T-helper 1 cell treated with Interleukin-12 subunit alpha and Interleukin-12 subunit beta and Interleukin-4 antibody, amounts not matched to agents 30 μg/mL and 1 μg/mL, for 36 hours (primary cell): Measurements from ENCODE around the gene HEATR1.
A peak's percentile ranks its signal among the peaks of the same experiment; 100 is the strongest.

Experiments used
- H3K27ac Mint-ChIP-seq: one replicate; pipeline ENCODE4 v1.8.0; 2021; ENCODE audit warnings: mild to moderate bottlenecking, mixed read lengths
- H3K27me3 Mint-ChIP-seq: one replicate; pipeline ENCODE4 v1.8.0; 2021; ENCODE audit warnings: low read depth, mixed read lengths
- H3K36me3 Mint-ChIP-seq: one replicate; pipeline ENCODE4 v1.8.0; 2021; ENCODE audit warnings: low read depth, mixed read lengths
- H3K4me1 Mint-ChIP-seq: one replicate; pipeline ENCODE4 v1.8.0; 2021; ENCODE audit warnings: low read depth, mixed read lengths
- H3K4me3 Mint-ChIP-seq: one replicate; pipeline ENCODE4 v1.8.0; 2021; ENCODE audit warnings: mild to moderate bottlenecking, moderate library complexity, mixed read lengths
- H3K9me3 Mint-ChIP-seq: one replicate; pipeline ENCODE4 v1.8.0; 2021; ENCODE audit warnings: mixed read lengths

HEATR1 gene

GRCh38 chr1:236536540-236536939 lies 67.8 kb downstream of the HEATR1 start:
- H3K36me3 Mint-ChIP-seq: peaks cover 46% of the 10 kb centered on the region
- H3K9me3 Mint-ChIP-seq: no peaks in the 10 kb centered on the region
- H3K27ac Mint-ChIP-seq: no peak overlapping the region

GRCh38 chr1:236535662-236536161 lies 68.6 kb downstream of the HEATR1 start:
- no peak overlapping the region for H3K27ac Mint-ChIP-seq
- peaks cover 33% of the 10 kb centered on the region for H3K4me1 Mint-ChIP-seq
- H3K4me3 Mint-ChIP-seq: no peak overlapping the region
- no peaks in the 10 kb centered on the region for H3K9me3 Mint-ChIP-seq
- no peaks in the 10 kb centered on the region for H3K27me3 Mint-ChIP-seq
- H3K36me3 Mint-ChIP-seq: peaks cover 51% of the 10 kb centered on the region

More at GRCh38 chr1:236536540-236536939, 67.8 kb downstream of the HEATR1 start:
- Mint-ChIP-seq H3K4me3 (no peak overlapping the region), H3K4me1 (peaks cover 30% of the 10 kb centered on the region), H3K27me3 (no peaks in the 10 kb centered on the region)

DNA sequence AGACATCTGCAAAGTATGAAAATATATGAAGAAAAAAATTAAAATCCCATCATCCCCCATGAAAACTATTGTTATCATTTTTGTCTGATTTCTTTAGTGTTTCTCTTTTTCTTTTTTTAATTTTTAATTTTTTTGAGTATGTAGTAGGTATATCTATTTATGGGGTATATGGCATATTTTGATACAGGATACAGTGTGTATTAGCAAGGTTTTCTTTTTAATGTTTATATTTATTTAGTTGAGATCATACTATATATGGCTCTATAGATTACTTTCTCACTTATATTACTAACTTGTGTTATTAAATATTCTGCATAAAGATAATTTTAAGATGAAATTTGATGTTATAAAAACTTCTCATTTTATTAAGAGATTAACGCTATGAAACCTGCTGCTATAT lies 69.1 kb downstream of the HEATR1 start:
- no peaks in the 10 kb centered on the region for H3K27me3 Mint-ChIP-seq
- H3K4me3 Mint-ChIP-seq: no peak overlapping the region
- peaks cover 50% of the 10 kb centered on the region for H3K36me3 Mint-ChIP-seq
- no peaks in the 10 kb centered on the region for H3K9me3 Mint-ChIP-seq
- no peak overlapping the region for H3K27ac Mint-ChIP-seq
- H3K4me1 Mint-ChIP-seq: peaks cover 38% of the 10 kb centered on the region

- H3K9me3 Mint-ChIP-seq: no peaks in the 10 kb centered on the region
- H3K27me3 Mint-ChIP-seq: no peaks in the 10 kb centered on the region
- peaks cover 46% of the 10 kb centered on the region for H3K36me3 Mint-ChIP-seq
- H3K4me3 Mint-ChIP-seq: peak overlapping the region; percentile 42
- H3K4me1 Mint-ChIP-seq: peaks cover 39% of the 10 kb centered on the region
- H3K27ac Mint-ChIP-seq: peak overlapping the region; percentile 72
These were observed 70.1 kb downstream of the HEATR1 start for GRCh38 chr1:236534151-236534651.

- peaks cover 39% of the 10 kb centered on the region for H3K4me1 Mint-ChIP-seq
- no peaks in the 10 kb centered on the region for H3K9me3 Mint-ChIP-seq
- H3K27ac Mint-ChIP-seq: peak overlapping the region; percentile 56
- peaks cover 43% of the 10 kb centered on the region for H3K36me3 Mint-ChIP-seq
- no peak overlapping the region for H3K4me3 Mint-ChIP-seq
- H3K27me3 Mint-ChIP-seq: no peaks in the 10 kb centered on the region
These were observed 71.5 kb downstream of the HEATR1 start for GRCh38 chr1:236532850-236533249.

GRCh38 chr1:236530959-236531358 lies 73.4 kb downstream of the HEATR1 start:
- no peaks in the 10 kb centered on the region for H3K27me3 Mint-ChIP-seq
- no peak overlapping the region for H3K27ac Mint-ChIP-seq
- peaks cover 48% of the 10 kb centered on the region for H3K4me1 Mint-ChIP-seq
- no peaks in the 10 kb centered on the region for H3K9me3 Mint-ChIP-seq
- H3K36me3 Mint-ChIP-seq: peaks cover 46% of the 10 kb centered on the region
- H3K4me3 Mint-ChIP-seq: no peak overlapping the region

DNA sequence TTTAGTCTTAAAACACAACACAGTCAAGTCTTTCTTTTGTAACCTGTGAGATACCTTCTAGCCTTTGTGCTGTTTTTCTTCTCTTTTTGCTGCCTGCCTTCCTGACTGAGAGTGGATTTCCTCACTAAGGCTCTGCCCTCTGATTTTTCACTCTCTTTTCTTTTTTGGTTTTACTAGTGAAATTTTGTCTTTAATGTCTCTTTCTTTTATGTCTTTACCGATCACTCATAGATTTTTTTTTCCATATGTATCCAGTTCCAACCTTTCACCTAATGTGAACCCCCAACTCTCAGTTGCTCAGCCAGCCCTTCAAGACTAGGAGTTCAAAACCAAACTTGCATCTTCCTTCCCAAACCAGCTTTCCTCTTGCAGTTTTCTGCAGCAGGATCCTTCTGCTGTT lies 74.0 kb downstream of the HEATR1 start:
- Mint-ChIP-seq H3K4me1 (peaks cover 45% of the 10 kb centered on the region), H3K27ac (peak overlapping the region; percentile 2), H3K4me3 (no peak overlapping the region), H3K36me3 (peaks cover 43% of the 10 kb centered on the region), H3K27me3 (no peaks in the 10 kb centered on the region), H3K9me3 (no peaks in the 10 kb centered on the region)

- H3K4me3 Mint-ChIP-seq: no peak overlapping the region
- H3K4me1 Mint-ChIP-seq: peaks cover 37% of the 10 kb centered on the region
- no peak overlapping the region for H3K27ac Mint-ChIP-seq
- H3K27me3 Mint-ChIP-seq: no peaks in the 10 kb centered on the region
- H3K9me3 Mint-ChIP-seq: no peaks in the 10 kb centered on the region
- peaks cover 39% of the 10 kb centered on the region for H3K36me3 Mint-ChIP-seq
These were observed 78.2 kb downstream of the HEATR1 start for GRCh38 chr1:236526079-236526478.

DNA sequence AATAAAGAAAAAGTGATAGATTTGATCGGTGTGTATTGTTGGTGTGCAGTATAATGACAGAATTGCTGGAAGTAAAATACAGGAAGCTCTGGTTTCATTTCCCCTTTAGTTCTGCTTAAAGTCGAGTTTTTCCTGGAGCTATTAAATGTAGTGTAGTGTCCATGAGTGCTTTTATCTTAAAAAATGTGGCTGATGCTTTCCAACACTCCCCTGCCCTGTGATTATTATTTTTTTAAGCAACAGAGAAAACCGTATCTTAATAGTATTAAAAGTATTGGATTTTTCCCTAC lies 79.5 kb downstream of the HEATR1 start:
- Mint-ChIP-seq H3K27me3 (peaks cover 6% of the 10 kb centered on the region), H3K4me3 (peak overlapping the region; percentile 98), H3K27ac (peak overlapping the region; percentile 99), H3K36me3 (peaks cover 40% of the 10 kb centered on the region), H3K4me1 (peaks cover 32% of the 10 kb centered on the region), H3K9me3 (no peaks in the 10 kb centered on the region)

DNA sequence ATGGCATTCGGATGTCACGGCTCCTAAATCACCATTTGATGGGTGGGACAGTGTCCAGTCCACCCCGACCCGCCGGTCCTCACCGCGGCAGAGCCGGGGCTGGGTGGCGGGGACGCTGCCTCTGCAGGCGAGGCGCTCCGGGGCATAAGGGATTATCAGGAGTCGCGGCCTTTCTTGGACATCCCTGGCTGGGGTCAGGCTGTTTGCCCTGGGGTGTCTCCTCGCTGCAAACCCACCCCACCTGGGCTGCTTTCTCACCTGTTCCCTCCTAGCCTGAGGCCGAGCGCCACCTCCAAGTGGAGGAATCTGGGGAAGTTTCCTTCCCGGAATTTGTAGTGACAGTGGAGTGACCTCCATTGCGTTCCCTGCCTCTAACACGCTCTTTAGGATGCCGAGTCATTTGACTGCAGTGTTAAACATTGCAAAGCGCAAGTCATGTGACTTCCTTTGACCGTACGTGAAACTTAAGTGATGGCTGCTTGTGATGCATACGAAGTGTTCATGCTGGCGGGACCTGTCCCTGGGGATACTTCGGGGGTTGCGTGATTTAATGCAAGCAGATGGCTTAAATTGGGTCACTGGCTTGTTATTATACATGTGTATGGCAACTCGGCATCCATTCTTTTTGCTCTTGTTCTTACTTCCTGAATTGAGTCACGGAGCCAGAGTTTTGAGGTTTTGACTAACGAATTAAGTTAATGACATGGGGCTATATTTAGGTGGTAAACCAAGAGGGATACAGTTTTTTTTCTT lies 80.0 kb downstream of the HEATR1 start:
- no peaks in the 10 kb centered on the region for H3K9me3 Mint-ChIP-seq
- H3K4me1 Mint-ChIP-seq: peaks cover 32% of the 10 kb centered on the region

GRCh38 chr1:236523704-236524141 lies 80.6 kb downstream of the HEATR1 start, which contains the start of gene LGALS8:
Gene LGALS8 (plus strand): TSS chr1:236523982. CDS start chr1:236526071, 2,089 bp downstream.
- Mint-ChIP-seq H3K36me3 (peaks cover 36% of the 10 kb centered on the region), H3K4me1 (peaks cover 32% of the 10 kb centered on the region), H3K9me3 (no peaks in the 10 kb centered on the region), H3K4me3 (peak within 1 kb of the TSS; percentile 98), H3K27ac (peak within 1 kb of the TSS; percentile 99), H3K27me3 (peaks cover 8% of the 10 kb centered on the region)

More for the DNA sequence above, 80.0 kb downstream of the HEATR1 start:
- H3K27me3 Mint-ChIP-seq: peaks cover 8% of the 10 kb centered on the region
- peak overlapping the region; percentile 99 for H3K27ac Mint-ChIP-seq
- peaks cover 40% of the 10 kb centered on the region for H3K36me3 Mint-ChIP-seq
- H3K4me3 Mint-ChIP-seq: peak overlapping the region; percentile 98

- peaks cover 36% of the 10 kb centered on the region for H3K4me1 Mint-ChIP-seq
- no peaks in the 10 kb centered on the region for H3K9me3 Mint-ChIP-seq
- peaks cover 35% of the 10 kb centered on the region for H3K36me3 Mint-ChIP-seq
- peak overlapping the region; percentile 99 for H3K27ac Mint-ChIP-seq
- peak overlapping the region; percentile 98 for H3K4me3 Mint-ChIP-seq
- peaks cover 8% of the 10 kb centered on the region for H3K27me3 Mint-ChIP-seq
These were observed 81.2 kb downstream of the HEATR1 start for GRCh38 chr1:236522937-236523703.

DNA sequence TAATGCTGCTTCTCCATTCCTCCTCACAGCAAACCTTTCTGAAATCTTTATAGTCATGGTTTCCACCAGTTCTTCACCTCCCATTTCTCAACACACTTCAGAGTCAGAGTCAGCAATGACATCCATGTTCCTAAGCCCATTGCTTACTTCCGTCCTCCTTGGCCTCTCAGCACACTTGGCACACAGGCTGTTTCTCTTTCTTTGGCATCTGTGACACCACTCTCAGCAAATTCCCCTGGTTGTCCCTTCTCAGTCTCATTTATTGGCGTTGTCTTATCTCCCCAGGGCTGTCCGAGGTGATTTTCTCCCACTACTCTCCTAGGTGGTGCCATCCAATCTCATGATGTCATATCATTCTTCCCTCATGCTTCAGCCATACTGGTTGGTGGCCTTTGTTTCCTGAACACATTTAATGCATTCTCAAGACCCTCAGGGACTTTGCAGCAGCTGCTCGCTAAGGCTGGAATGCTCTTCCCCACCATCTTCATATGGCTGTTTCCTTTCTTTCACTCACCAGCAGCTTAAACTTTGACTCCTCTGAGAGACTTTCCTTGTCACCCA lies 83.8 kb downstream of the HEATR1 start:
- peaks cover 40% of the 10 kb centered on the region for H3K4me1 Mint-ChIP-seq
- no peaks in the 10 kb centered on the region for H3K9me3 Mint-ChIP-seq
- no peak overlapping the region for H3K4me3 Mint-ChIP-seq
- H3K27ac Mint-ChIP-seq: no peak overlapping the region
- H3K27me3 Mint-ChIP-seq: peaks cover 8% of the 10 kb centered on the region
- H3K36me3 Mint-ChIP-seq: peaks cover 19% of the 10 kb centered on the region

GRCh38 chr1:236518322-236518721 lies 86.0 kb downstream of the HEATR1 start:
- peaks cover 13% of the 10 kb centered on the region for H3K36me3 Mint-ChIP-seq
- no peaks in the 10 kb centered on the region for H3K9me3 Mint-ChIP-seq
- H3K27me3 Mint-ChIP-seq: peaks cover 9% of the 10 kb centered on the region
- H3K4me1 Mint-ChIP-seq: peaks cover 39% of the 10 kb centered on the region
- no peak overlapping the region for H3K4me3 Mint-ChIP-seq
- no peak overlapping the region for H3K27ac Mint-ChIP-seq
